Activated naive CD8-positive, alpha-beta T cell treated with anti-CD3 and anti-CD28 coated beads for 36 hours (primary cell): Measurements from ENCODE around the gene SHKBP1. TPM values are rescaled to one million over a fixed set of nuclear protein-coding genes. Genes with fewer than 3 reads are reported as not detected.

Source experiments
- DNase-seq: peaks from one replicate; pipeline ENCODE4 v3.0.0; 2021
- H3K27ac Mint-ChIP-seq: one replicate; pipeline ENCODE4 v1.8.0; 2022; ENCODE audit warnings: mild to moderate bottlenecking, moderate library complexity, mixed read lengths
- H3K27me3 Mint-ChIP-seq: one replicate; pipeline ENCODE4 v1.8.0; 2022; ENCODE audit warnings: mild to moderate bottlenecking, mixed read lengths
- H3K36me3 Mint-ChIP-seq: one replicate; pipeline ENCODE4 v1.8.0; 2021; ENCODE audit warnings: mild to moderate bottlenecking, mixed read lengths
- H3K4me1 Mint-ChIP-seq: one replicate; pipeline ENCODE4 v1.8.0; 2021; ENCODE audit warnings: mixed read lengths
- H3K4me3 Mint-ChIP-seq: one replicate; pipeline ENCODE4 v1.8.0; 2022; ENCODE audit warnings: mild to moderate bottlenecking, moderate library complexity, mixed read lengths
- H3K9me3 Mint-ChIP-seq: one replicate; pipeline ENCODE4 v1.8.0; 2022; ENCODE audit warnings: mixed read lengths
- total RNA-seq, 2 experiments: library from RNA; stranded (reverse); gene quantifications; one replicate each; pipeline ENCODE4 v1.2.3, GENCODE V29; 2021

The SHKBP1 gene
- total RNA-seq, 2 experiments from 2014 or later = 71.1 to 74.5 TPM

GRCh38 chr19:40567750-40568494 lies 8.8 kb upstream of the SHKBP1 start:
- H3K27ac Mint-ChIP-seq = no peak overlapping the region
- H3K27me3 Mint-ChIP-seq = peaks cover 47% of the 10 kb centered on the region
- no peak overlapping the region for H3K4me3 Mint-ChIP-seq
- peaks cover 2% of the 10 kb centered on the region for H3K9me3 Mint-ChIP-seq
- H3K36me3 Mint-ChIP-seq = no peaks in the 10 kb centered on the region
- peaks cover 7% of the 10 kb centered on the region for H3K4me1 Mint-ChIP-seq
- no peak for DNase-seq

DNA sequence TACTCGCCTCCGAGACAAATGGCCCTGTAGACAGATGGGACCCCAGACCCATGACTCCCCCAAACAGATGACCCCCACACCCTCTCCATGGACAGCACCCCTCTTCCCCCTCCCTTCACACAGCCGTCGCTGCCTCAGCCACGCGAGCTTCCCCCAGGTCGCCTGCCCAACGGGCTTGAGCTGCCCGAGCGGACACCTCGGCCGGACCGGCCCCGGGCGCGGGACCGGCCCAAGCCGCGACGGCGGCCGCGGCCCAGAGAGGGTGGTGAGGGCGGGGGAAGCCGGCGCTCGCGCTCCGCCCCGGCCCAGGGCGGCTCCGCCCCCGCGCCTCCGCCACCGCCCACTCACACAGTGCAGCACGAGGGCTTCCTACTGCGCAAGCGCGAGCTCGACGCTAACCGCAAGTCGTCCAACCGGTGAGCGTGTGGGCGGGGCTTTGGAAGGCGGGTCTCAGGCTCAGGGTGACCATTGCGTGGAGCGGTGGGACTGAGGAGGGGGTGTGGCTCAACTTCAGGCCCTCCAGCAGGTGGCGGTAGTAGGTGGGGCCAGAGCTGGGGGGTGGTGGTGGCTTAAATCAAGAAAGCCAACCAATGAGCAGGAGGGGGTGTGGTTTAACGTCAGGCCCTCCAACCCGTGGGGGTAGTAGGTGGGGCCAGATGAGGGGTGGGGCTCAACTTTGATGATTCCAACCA lies 6.2 kb upstream of the SHKBP1 start:
- Mint-ChIP-seq H3K27ac (peak overlapping the region; percentile 22), H3K9me3 (peaks cover 2% of the 10 kb centered on the region), H3K4me1 (peaks cover 7% of the 10 kb centered on the region), H3K27me3 (peaks cover 30% of the 10 kb centered on the region), H3K36me3 (no peaks in the 10 kb centered on the region), H3K4me3 (peak overlapping the region; percentile 52)
- DNase-seq = peak; percentile 95

DNA sequence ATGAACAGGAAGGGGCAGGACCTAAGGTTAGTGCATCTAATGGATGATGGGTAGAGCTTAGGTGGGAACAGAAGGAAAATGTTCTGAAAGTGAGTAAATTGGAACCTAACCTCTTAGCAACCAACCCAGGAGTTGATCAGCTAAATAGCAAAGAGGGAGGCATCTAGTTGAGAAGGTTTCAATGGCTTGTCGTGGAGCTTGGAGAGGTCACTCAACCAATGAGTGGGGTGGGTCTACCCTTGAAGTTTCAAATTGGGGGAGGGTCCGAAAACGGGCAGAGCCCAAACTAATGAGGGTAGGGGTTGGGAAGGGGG lies 5.7 kb upstream of the SHKBP1 start:
- peak overlapping the region; percentile 40 for H3K4me3 Mint-ChIP-seq
- H3K27me3 Mint-ChIP-seq = peaks cover 29% of the 10 kb centered on the region
- H3K9me3 Mint-ChIP-seq = peaks cover 2% of the 10 kb centered on the region
- H3K4me1 Mint-ChIP-seq = peaks cover 8% of the 10 kb centered on the region
- H3K36me3 Mint-ChIP-seq = no peaks in the 10 kb centered on the region
- DNase-seq = no peak
- H3K27ac Mint-ChIP-seq = peak overlapping the region; percentile 22

DNA sequence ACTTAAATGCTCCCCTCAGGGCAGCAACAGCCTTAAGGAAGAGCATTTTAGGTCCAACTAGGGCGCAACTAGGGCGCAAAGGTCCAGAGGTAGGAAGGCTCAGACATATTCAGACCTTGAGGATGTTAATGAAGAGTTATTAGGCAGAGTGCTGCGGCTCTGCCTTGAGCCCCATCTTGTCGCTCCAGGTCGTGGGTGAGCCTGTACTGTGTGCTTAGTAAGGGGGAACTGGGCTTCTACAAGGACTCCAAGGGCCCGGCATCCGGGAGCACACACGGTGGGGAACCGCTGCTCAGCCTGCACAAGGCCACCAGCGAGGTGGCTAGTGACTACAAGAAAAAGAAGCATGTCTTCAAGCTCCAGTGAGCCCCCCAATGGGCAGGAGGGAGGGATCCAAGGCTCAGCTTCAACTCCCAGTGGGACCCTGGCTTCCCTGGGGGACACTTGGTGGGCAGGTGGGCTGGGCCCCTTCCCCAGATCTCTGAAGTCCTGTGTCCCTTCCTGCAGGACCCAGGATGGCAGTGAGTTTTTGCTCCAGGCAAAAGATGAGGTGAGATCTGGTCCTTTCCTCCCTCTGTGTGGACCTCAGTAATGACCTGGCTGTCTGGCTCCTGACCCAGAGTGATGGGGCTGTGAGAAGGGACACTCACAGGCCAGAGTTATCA lies 4.7 kb upstream of the SHKBP1 start:
- H3K9me3 Mint-ChIP-seq = peaks cover 2% of the 10 kb centered on the region
- DNase-seq = no peak
- H3K4me3 Mint-ChIP-seq = no peak overlapping the region
- H3K27me3 Mint-ChIP-seq = peaks cover 20% of the 10 kb centered on the region
- no peaks in the 10 kb centered on the region for H3K36me3 Mint-ChIP-seq
- peaks cover 9% of the 10 kb centered on the region for H3K4me1 Mint-ChIP-seq
- no peak overlapping the region for H3K27ac Mint-ChIP-seq

DNA sequence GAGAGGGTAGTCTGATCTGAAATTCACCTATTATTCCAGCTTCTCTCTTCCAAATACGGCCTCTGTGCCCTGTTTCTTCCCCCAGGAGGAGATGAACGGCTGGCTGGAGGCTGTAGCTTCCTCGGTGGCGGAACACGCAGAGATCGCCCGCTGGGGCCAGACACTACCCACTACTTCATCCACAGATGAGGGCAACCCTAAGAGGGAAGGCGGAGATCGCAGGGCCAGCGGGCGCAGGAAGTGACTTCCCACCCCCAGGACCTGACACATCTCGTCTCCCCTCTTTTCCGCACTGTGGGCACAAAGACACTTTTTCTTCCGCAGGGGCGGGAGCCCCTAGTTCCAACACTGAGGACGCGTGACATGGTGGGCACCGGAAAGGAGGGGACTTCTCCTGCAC lies 1.3 kb upstream of the SHKBP1 start:
- peaks cover 2% of the 10 kb centered on the region for H3K9me3 Mint-ChIP-seq
- no peak for DNase-seq
- H3K4me3 Mint-ChIP-seq = peak overlapping the region; percentile 34

GRCh38 chr19:40576151-40576584 lies 505 bp upstream of the SHKBP1 start:
- H3K27me3 Mint-ChIP-seq = no peaks in the 10 kb centered on the region
- H3K36me3 Mint-ChIP-seq = peaks cover 5% of the 10 kb centered on the region
- H3K9me3 Mint-ChIP-seq = no peaks in the 10 kb centered on the region
- H3K4me1 Mint-ChIP-seq = peaks cover 13% of the 10 kb centered on the region
- DNase-seq = no peak
- peak overlapping the region; percentile 25 for H3K27ac Mint-ChIP-seq
- H3K4me3 Mint-ChIP-seq = peak overlapping the region; percentile 87

More for the DNA sequence above, 1.3 kb upstream of the SHKBP1 start:
- H3K4me1 Mint-ChIP-seq = peaks cover 16% of the 10 kb centered on the region
- H3K36me3 Mint-ChIP-seq = peaks cover 3% of the 10 kb centered on the region
- no peaks in the 10 kb centered on the region for H3K27me3 Mint-ChIP-seq
- H3K27ac Mint-ChIP-seq = no peak overlapping the region

DNA sequence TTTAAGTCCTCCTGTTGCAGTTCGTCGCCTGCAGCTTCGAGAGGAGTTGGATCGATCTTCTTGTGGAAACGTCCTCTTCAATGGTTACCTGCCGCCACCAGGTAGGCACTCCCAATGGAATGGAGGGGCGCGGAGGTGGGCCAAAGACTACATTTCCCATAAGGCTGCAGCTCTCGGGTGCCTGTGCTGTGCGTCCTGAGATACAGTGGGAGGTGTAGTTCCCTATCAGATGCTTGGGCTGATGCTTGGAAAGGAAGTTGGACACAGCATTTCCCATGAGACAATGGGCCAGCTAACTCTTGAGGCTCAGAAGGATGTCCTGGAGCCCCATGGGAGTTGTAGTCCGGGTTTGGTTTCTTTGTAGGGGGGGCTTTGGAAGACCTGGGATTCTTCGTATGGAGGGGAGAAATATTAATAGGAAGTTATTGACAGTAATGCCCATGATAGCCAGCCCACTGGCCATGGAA lies 1.8 kb downstream of the SHKBP1 start:
- H3K4me1 Mint-ChIP-seq = peaks cover 13% of the 10 kb centered on the region
- no peak overlapping the region for H3K27ac Mint-ChIP-seq
- peak overlapping the region; percentile 8 for H3K4me3 Mint-ChIP-seq
- no peaks in the 10 kb centered on the region for H3K9me3 Mint-ChIP-seq
- H3K27me3 Mint-ChIP-seq = no peaks in the 10 kb centered on the region
- H3K36me3 Mint-ChIP-seq = peaks cover 5% of the 10 kb centered on the region
- no peak for DNase-seq

- no peak overlapping the region for H3K4me3 Mint-ChIP-seq
- H3K27me3 Mint-ChIP-seq = no peaks in the 10 kb centered on the region
- no peaks in the 10 kb centered on the region for H3K9me3 Mint-ChIP-seq
- H3K4me1 Mint-ChIP-seq = peaks cover 14% of the 10 kb centered on the region
- peaks cover 7% of the 10 kb centered on the region for H3K36me3 Mint-ChIP-seq
- H3K27ac Mint-ChIP-seq = no peak overlapping the region
- DNase-seq = no peak
Observed at GRCh38 chr19:40580619-40581018, 3.9 kb downstream of the SHKBP1 start.

DNA sequence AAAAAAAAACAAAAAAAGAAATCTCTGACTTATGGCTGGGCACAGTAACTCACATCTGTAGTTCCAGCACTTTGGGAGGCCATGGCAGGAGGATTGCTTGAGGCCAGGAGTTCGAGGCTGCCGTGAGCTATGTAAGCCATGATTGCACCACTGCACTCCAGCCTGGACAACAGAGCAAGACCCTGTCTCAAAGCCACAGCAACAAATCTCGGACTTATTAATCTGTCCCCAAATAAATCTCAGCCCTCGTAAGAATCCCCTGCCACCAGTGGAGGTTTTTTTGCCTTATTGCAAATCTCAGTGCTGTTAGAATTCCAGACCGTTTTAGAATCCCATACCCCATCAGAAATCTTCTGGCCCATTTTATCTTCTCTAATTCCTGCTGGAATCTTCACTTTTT lies 4.9 kb downstream of the SHKBP1 start:
- H3K36me3 Mint-ChIP-seq = peaks cover 9% of the 10 kb centered on the region

DNA sequence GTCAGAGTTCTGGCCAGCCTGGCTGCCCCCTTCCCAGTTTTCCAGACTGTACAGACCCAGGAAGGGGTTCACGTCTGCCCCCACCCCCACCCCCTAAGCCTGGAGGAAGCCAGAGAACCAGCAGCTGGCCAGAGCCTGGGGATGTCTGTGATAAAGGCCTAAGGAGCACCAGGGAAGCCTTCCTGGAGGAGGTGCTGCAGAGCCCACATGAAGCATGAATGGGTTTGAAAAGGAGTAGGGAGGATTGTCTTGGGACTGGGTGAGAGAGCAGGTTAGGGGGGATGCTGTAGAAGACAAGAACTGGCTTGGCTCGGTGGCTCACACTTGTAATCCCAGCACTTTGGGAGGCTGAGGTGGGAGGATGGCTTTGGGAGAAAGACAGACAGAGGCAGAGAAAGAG lies 5.8 kb downstream of the SHKBP1 start:
- DNase-seq = no peak
- H3K4me3 Mint-ChIP-seq = no peak overlapping the region
- no peaks in the 10 kb centered on the region for H3K27me3 Mint-ChIP-seq
- peaks cover 9% of the 10 kb centered on the region for H3K4me1 Mint-ChIP-seq
- H3K36me3 Mint-ChIP-seq = peaks cover 9% of the 10 kb centered on the region
- H3K9me3 Mint-ChIP-seq = no peaks in the 10 kb centered on the region
- H3K27ac Mint-ChIP-seq = no peak overlapping the region

More for the DNA sequence above, 4.9 kb downstream of the SHKBP1 start:
- H3K9me3 Mint-ChIP-seq = no peaks in the 10 kb centered on the region
- H3K4me3 Mint-ChIP-seq = no peak overlapping the region
- peaks cover 12% of the 10 kb centered on the region for H3K4me1 Mint-ChIP-seq
- no peak for DNase-seq
- no peak overlapping the region for H3K27ac Mint-ChIP-seq
- no peaks in the 10 kb centered on the region for H3K27me3 Mint-ChIP-seq

GRCh38 chr19:40583283-40583682 lies 6.6 kb downstream of the SHKBP1 start:
- no peaks in the 10 kb centered on the region for H3K27me3 Mint-ChIP-seq
- no peak overlapping the region for H3K4me3 Mint-ChIP-seq
- H3K36me3 Mint-ChIP-seq = peaks cover 7% of the 10 kb centered on the region
- no peak for DNase-seq
- H3K27ac Mint-ChIP-seq = no peak overlapping the region
- H3K4me1 Mint-ChIP-seq = peaks cover 5% of the 10 kb centered on the region
- H3K9me3 Mint-ChIP-seq = no peaks in the 10 kb centered on the region

DNA sequence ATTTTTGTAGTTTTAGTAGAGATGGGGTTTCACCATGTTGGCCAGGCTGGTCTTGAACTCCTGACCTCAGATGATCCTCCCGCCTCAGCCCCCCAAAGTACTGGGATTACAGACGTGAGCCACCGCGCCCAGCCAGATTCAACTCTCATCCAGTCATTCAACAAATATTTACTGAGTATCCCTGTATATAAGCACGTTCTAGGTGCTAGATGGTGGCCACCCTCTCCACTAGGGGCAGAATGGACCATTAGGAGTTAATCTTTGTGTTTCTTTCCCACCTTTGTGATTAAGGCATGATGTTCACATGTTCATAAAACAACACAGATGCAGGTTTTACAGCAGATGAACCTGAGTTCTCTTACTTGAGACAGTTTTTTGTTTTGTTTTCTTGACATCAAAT lies 7.3 kb downstream of the SHKBP1 start:
- Mint-ChIP-seq H3K27ac (no peak overlapping the region), H3K4me1 (peaks cover 2% of the 10 kb centered on the region), H3K9me3 (no peaks in the 10 kb centered on the region), H3K4me3 (no peak overlapping the region), H3K27me3 (no peaks in the 10 kb centered on the region), H3K36me3 (peaks cover 7% of the 10 kb centered on the region)
- DNase-seq = no peak

DNA sequence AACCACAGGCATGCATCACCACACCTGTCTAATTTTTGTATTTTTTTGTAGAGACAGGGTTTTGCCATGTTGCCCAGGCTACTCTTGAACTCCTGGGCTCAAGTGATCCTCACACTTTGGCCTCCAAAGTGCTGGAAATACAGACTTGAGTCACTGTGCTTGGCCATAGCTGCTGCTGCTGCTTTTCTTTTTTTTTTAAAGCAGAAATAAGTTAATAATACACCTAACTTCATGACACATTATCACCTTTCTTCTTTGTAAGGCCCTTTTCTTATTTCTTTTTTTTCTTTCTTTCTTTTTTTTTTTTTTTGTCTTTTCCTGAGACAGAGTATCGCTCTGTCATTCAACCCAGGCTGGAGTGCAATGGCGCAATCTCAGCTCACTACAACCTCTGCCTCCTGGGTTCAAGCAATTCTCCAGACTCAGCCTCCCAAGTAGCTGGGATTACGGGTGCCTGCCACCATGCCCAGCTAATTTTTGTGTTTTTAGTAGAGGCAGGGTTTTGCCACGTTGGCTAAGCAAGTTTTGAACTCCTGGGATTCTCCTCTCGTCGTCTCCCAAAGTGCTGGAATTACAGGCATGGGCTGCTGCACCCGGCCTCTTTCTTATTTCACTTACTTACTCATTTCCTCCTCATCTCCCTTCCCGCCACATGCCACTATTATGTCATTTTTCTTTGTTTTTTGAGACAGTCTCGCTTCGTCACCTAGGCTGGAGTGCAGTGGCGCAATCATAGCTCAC lies 8.7 kb downstream of the SHKBP1 start:
- Mint-ChIP-seq H3K4me1 (peaks cover 2% of the 10 kb centered on the region), H3K9me3 (no peaks in the 10 kb centered on the region), H3K36me3 (peaks cover 8% of the 10 kb centered on the region), H3K27ac (no peak overlapping the region), H3K27me3 (no peaks in the 10 kb centered on the region), H3K4me3 (no peak overlapping the region)
- DNase-seq = no peak

DNA sequence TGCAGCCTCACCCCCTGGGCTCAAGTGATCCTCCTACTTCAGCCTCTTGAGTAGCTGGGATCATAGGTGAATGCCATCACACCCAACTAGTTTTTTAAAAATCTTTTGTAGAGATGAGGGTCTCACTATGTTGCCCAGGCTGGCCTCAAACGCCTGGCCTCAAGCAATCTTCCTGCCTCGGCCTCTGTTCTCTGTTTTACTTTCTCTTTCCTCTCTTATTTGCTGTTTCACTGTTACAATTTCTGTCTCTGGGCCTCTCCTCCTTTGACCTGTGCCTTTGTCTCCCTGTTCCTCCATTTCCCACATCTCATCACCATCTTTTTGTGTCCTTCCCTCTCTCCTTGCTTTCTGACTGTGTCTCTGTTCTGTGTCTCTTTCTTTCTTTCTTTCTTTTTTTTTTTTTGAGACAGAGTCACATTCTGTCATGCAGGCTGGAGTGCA lies 9.3 kb downstream of the SHKBP1 start:
- peak overlapping the region; percentile 36 for H3K27ac Mint-ChIP-seq
- no peaks in the 10 kb centered on the region for H3K27me3 Mint-ChIP-seq
- DNase-seq = no peak
- no peak overlapping the region for H3K4me3 Mint-ChIP-seq
- H3K4me1 Mint-ChIP-seq = peaks cover 2% of the 10 kb centered on the region
- H3K36me3 Mint-ChIP-seq = peaks cover 8% of the 10 kb centered on the region
- no peaks in the 10 kb centered on the region for H3K9me3 Mint-ChIP-seq

DNA sequence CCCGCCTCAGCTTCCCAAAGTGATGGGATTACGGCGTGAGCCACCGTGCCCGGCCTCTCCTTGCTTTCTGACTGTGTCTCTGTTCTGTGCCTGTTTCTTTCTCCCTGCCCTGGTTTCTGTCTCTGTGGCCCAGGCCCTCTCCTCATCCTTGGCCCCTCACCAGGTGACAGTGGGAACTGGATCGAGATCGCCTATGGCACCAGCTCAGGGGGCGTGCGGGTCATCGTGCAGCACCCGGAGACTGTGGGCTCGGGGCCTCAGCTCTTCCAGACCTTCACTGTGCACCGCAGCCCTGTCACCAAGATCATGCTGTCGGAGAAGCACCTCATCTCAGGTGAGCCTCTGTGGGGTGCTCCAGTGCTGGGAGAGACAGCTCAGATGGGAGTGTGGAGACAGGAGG lies 9.9 kb downstream of the SHKBP1 start:
- Mint-ChIP-seq H3K27ac (no peak overlapping the region), H3K36me3 (peaks cover 8% of the 10 kb centered on the region), H3K27me3 (no peaks in the 10 kb centered on the region), H3K4me3 (no peak overlapping the region), H3K4me1 (peaks cover 2% of the 10 kb centered on the region), H3K9me3 (no peaks in the 10 kb centered on the region)
- no peak for DNase-seq
